GM12801 (cell line): ENCODE results near the gene ACTR5.

Source experiments
- TF ChIP-seq, protein P1 (sequence below): IDR thresholded peaks from one replicate; pipeline ENCODE4 v1.5.1; 2011; ENCODE audit warnings: control low read depth; ENCODE audit not compliant: insufficient read length; ENCODE audit errors: extremely low read depth

The ACTR5 gene

DNA sequence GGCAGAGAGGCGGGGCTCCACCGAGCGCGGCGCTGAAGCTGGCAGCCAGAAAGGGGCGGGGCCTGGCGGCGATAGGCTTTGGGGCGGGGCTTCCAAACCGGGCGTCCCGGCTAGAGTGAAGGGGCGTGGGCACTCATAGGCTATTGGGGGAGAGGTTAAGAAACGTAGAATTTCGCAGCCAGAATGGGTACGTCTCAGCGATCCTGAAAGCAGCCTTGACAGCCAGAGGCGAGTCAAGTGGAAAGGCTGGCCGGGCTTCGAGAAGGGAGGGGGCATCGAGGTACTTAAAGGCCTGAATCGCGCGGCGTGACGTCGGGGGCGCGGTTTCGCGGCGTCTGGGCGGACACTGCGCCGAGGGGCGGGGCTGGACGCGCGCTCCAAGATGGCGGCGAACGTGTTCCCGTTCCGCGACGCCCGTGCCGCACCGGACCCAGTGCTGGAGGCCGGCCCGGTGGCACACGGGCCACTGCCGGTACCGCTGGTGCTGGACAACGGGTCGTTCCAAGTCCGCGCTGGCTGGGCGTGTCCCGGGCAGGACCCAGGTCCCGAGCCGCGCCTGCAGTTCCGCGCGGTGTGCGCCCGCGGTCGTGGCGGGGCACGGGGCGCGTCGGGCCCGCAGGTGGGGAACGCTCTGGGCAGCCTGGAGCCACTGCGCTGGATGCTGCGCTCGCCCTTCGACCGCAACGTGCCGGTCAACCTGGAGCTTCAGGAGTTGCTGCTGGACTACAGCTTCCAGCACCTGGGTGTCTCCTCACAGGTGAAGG, at the start of gene ACTR5:
Gene ACTR5 (plus strand): TSS at position 364 of the 764 bp plus-strand sequence. CDS start 19 bp downstream, at position 383.
- TF ChIP-seq, protein P1, sequence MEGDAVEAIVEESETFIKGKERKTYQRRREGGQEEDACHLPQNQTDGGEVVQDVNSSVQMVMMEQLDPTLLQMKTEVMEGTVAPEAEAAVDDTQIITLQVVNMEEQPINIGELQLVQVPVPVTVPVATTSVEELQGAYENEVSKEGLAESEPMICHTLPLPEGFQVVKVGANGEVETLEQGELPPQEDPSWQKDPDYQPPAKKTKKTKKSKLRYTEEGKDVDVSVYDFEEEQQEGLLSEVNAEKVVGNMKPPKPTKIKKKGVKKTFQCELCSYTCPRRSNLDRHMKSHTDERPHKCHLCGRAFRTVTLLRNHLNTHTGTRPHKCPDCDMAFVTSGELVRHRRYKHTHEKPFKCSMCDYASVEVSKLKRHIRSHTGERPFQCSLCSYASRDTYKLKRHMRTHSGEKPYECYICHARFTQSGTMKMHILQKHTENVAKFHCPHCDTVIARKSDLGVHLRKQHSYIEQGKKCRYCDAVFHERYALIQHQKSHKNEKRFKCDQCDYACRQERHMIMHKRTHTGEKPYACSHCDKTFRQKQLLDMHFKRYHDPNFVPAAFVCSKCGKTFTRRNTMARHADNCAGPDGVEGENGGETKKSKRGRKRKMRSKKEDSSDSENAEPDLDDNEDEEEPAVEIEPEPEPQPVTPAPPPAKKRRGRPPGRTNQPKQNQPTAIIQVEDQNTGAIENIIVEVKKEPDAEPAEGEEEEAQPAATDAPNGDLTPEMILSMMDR: no peak

DNA sequence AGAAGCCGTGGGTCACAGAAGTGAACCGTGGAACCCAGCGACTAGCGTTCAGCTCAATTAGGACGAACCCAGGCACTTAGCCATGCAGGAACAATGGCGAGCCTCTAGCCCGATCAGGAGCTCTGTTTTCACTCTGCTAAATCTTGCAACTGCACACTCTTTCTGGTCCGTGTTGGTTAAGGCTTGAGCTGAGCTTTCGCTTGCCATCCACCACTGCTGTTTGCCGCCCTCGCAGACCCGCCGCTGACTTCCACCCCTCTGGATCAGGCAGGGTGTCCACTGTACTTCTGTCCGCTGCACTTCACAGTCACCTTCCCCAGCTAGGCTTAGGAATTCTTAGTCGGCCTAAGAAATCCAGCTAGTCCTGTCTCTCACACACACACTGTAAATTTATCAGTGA, 49.7 kb upstream of the ACTR5 start:
- TF ChIP-seq, protein P1: no peak

DNA sequence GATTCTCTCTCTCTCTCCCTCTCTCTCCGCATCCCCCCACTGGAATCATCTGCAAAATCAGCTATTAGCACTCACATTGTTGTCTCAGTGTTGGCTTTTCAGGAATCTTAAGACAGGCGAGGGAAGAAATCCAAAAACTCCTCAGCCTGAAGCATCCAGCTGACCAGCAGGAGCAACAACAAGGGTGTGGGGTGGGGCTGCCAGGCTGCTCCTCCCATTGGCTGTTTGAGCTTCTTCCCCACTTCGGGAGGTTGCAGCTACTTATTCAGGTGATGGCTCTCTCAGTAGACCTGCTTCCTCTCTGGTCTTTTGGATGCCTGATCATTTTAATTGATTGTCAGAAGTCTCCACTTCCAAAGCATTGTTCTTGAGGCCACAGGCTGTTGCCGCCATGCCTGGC, 48.1 kb upstream of the ACTR5 start:
- TF ChIP-seq, protein P1: no peak

DNA sequence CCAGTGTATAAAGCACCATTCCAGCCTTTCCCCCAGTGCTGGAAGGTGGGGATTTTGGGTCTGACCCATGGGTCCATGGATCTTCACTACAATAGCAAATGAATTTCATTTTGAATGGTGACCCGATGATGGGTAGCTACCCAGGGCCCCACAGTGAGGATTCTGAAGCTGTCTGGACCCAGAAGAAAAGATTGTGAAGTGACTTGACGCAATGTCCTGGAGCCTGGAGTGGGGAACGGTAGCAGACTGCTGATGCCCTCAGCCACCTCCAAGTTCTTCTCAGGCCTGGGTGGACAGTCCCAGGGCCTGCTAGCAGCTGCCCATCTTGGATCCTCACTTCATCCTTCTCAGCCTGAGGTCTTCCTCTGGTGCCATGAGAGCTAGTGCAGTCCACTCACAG, 47.3 kb upstream of the ACTR5 start:
- TF ChIP-seq, protein P1: no peak

DNA sequence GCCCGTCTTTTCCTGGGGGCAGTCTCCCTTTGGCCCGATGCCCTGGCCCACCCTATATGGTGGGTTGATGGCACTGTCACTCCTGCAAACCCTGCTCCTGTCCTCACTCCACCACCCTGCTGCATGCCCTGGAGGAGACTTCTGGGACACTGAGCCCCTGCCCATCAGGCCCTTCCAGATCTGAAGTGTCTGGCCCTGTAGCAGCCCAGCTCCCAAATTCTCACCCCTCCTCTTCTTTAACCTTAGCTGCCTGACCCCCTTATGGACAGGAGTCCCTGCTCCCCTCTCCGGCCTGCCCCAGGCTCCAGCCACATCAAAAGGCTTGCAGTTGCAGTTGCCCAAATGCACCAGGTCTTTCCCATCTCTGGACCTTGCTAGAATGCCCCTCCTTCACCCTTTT, 44.7 kb upstream of the ACTR5 start:
- TF ChIP-seq, protein P1: no peak

DNA sequence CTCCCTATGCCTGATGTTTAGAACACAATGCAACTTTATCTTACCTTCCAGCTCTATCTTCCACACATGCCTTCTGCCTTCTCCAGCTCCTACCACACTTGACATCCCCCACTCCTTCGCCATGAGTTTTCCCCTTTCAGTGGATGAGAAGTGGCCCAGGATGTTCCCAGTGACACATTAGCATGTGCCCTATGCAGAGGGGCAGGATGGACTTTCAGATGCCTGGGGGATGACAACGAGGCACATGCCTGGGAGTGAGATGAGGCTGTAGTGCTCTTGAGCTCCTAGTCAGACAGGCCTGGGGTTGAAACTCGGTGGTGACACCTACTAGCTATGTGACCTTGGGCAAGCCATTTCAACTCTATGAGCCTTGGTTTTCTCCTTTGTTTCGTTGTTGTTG, 44.1 kb upstream of the ACTR5 start:
- TF ChIP-seq, protein P1: no peak

DNA sequence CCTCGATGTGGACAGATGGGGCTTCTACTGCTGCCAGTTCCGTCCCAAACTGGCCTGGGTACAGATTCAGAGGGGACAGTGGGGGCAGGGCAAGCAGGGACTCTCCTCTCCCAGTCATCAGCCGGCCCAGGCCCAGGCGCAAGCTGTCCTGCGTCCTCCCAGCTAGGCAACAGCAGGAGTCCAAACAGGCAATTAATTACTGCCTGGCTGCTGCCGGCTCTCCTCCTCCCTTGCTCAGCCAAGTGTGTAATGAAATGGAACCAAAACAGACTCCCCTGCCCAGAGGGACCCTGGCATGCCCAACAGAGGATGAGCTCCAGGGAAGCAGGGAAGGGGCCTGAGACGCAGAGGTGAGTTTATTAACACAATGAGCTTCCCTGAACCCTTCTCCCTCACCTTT, 41.8 kb upstream of the ACTR5 start:
- TF ChIP-seq, protein P1: no peak
